GM15510 (cell line): ENCODE data around the gene SECTM1.

Experiments used
- POLR2A ChIP-seq: IDR thresholded peaks from 3 replicates; pipeline ENCODE4 v1.6.1; 2011; ENCODE audit warnings: borderline replicate concordance; ENCODE audit not compliant: insufficient read length; ENCODE audit errors: extremely low read depth

The SECTM1 gene

GRCh38 chr17:82302991-82303943 is 30.3 kb downstream of the SECTM1 start:
- TF ChIP-seq POLR2A, result no peak

GRCh38 chr17:82302568-82302963 is 31.0 kb downstream of the SECTM1 start:
- no peak for TF ChIP-seq POLR2A

GRCh38 chr17:82301916-82302567 is 31.5 kb downstream of the SECTM1 start:
- TF ChIP-seq POLR2A, result no peak

GRCh38 chr17:82301300-82301915 is 32.2 kb downstream of the SECTM1 start:
- no peak for TF ChIP-seq POLR2A

- no peak for TF ChIP-seq POLR2A
These were observed 32.8 kb downstream of the SECTM1 start for GRCh38 chr17:82300707-82301270.

- no peak for TF ChIP-seq POLR2A
These were observed 33.3 kb downstream of the SECTM1 start for GRCh38 chr17:82300228-82300627.

GRCh38 chr17:82299452-82299851 is 34.1 kb downstream of the SECTM1 start:
- TF ChIP-seq POLR2A, result no peak

- TF ChIP-seq POLR2A, result no peak
These were observed 34.8 kb downstream of the SECTM1 start for GRCh38 chr17:82298538-82299421.

- peak; percentile 61 for TF ChIP-seq POLR2A
These were observed 35.6 kb downstream of the SECTM1 start for GRCh38 chr17:82297714-82298537.

GRCh38 chr17:82297280-82297713 is 36.3 kb downstream of the SECTM1 start:
- TF ChIP-seq POLR2A, result no peak

GRCh38 chr17:82296511-82297279 is 36.9 kb downstream of the SECTM1 start:
- no peak for TF ChIP-seq POLR2A

- TF ChIP-seq POLR2A, result no peak
These were observed 38.1 kb downstream of the SECTM1 start for GRCh38 chr17:82295472-82295814.
